ENCODE results near the gene JHY.
"Not testable (repeated sequence)": the region's sequence is repeated elsewhere in the genome, so short reads cannot be mapped to it uniquely, and the experiment has no call there.

Gene JHY

DNA sequence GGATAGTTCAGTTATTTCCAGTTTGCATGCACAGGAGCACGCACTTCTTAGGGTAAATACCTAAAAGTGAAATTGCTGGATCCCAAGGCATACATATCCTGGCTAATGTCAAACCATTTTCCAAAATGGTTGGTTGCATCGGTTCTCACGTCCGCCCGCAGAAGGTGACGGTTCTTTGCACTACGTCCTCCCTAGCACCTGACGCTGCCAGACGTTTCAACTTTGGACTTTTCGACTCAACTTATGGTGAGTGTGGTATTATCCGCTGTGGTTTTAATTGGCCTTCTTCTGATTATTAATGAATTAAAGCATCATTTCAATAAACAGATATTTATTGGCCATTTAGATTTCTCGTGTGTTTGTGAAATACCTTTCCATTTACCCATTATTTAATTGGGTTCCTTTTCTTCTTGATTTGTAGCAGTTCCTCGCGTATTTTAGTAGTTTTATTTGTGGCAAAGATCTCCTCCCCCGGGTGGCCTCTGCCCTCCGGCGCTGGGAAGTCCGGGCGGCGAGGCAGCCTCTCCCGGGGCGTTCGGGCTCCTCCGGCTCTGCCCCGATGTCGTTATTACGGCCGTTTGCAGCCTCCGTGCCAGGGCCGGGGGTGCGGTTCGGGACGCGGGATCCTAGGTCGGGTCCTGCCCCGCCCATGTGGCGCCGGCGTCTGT lies at the start of gene JHY:
JHY (plus strand) TSS at position 571 of the 668 bp plus-strand sequence. CDS start 3,091 bp downstream, outside the sequence.
- no peak for FAIRE-seq

DNA sequence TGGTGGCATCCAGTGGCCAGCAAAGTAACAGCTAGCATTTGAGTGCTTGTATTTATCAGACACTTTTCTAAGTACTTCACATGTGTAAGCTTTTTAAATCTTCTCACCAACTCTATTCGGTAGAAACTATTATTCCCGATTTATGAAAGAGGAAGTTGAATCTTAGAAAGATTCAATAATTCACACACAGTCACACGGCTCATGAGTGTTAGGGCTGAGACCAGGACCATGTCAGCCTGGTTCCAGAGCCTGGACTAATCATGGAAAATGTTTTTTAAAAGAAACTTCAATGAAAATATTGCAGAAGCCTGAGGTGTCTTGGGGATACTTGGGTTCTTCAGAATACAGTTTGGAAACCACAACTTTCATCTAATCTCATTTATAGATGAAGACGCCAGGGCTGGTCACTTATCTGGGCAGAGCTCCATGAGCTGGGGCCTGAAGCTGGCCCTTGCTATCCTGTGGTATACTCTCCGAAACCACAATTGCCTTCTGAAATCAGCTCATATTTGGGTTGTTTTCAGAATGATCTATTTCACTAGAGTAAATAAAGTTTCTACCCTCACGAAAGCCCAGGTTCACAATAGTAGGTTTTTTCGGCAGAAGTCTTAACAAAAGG lies 48.6 kb upstream of the JHY start:
- no peak for FAIRE-seq

DNA sequence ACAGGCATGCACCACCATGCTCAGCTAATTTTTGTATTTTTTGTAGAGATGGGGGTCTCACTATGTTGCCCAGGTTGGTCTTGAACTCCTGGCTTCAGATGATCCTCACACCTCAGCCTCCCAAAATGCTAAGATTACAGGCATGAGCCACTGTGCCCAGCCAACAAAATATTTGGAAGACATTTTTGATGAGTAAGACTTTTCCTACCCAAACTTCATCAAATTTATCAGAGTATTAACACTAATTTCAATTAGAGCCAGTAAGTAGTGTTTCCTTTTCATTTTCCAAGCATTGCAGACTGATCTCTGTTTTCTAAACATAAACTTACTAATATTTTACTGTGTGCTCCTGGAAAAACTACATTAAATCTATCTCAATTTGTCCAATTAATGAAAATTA lies 45.6 kb upstream of the JHY start:
- FAIRE-seq: no peak

DNA sequence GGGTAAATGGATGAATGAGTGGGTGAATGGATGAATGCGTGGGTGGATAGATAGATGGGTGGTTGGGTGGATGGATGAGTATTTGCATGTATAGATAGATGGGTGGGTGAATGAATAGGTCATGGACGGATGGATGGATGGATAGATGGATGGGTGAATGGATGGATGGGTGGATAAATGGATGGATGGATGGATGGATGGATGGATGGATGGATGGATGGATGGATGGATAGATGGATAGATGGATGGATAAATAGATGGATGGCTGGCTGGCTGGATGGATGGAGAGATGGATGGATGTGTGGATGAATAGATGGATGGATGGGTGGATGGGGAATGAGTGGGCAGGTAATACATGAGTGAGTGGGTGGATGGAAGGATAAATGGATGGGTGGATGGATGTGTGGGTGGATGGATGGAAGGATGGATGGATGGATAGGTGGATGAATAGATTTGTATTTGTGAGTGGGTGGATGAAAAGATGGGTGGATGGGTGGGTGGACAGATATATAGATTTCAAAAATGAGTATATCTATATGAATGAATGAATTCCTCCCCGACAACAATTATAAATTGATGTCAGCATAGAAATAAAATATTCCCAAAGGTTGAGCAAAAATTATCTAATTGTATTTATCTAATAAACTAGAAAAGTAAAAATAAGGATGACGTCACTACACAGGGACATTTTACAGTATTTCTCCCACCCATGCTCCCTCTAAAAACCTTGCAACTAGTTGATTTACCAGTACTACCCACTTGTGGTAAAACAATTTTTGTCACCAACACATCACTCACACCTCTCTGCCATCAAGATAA lies 44.8 kb upstream of the JHY start:
- FAIRE-seq: no peak

DNA sequence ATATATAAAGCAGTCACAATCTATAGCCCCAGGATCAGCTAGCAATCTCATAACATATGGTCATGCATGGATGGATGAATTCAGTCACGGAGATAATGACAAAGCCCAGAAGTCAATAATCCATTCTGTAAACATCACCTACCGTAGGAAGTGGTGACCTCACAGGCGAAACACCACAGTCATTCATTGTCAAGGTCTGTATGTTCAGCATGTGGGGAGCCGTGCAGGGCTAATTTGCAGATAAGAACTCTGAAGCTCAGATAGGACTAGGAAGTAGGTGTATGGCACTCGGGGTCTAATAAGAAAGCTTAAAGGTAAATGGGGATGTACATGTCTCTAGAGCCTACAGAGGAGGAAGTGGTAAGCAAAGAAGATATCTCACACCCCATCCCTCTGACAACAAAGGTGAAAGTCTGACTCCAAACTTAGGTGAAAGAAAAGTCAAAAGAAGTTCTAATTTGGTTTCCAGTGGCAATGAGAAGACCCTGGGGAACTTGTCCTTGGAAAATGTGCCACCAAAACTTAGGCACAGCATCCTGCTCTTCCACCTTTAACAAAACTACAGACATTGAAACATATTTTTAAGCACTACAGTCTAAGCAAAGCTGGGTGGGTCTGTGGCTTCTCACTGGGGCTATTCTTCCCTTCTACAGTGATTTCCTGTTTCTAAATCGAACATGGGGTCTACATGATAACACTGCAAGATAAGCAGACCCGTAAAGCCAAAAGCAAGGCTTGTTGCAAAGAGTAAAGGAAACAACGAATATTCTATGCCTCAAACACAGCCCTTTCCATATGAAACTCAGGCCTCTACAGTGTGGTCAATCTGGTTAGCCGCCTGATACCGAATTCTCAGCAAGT lies 39.0 kb upstream of the JHY start:
- no peak for FAIRE-seq

DNA sequence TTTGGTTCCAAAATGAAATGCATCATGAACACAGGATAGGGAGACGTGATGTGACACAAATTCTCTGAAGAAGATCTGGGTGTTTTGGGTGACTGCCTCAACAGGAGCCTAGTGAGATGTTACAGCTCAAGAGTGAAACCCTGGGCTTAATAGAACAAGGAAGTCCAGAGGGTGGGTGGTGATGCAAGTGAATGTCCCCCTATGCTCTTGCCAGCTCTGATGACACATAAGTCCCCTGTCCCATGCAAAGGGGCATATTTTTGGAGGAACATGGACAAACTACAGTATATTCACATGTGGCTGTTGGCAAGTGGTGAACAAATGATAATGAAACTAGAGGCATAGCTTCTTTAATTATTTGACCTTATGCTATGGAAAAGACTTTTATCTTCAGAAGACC lies 35.1 kb upstream of the JHY start:
- no peak for FAIRE-seq

DNA sequence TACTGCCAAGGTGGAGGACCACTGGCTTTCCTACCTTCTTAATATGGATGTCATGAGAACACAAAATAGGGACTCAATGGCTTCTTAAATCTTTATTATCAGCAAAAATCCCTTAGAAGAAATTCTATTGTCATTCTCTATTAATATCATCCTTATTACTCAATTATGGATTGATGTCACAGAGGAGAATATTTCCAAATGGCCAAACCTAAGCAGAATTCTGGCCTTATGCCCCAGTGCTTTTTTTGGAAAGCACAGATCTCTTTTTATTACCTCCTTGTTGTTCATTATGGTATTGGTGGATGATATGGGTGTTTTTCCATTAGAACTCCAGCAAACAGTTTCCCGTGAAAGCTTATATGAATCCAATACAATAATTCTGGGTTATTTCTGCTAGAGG lies 34.4 kb upstream of the JHY start:
- FAIRE-seq: no peak

DNA sequence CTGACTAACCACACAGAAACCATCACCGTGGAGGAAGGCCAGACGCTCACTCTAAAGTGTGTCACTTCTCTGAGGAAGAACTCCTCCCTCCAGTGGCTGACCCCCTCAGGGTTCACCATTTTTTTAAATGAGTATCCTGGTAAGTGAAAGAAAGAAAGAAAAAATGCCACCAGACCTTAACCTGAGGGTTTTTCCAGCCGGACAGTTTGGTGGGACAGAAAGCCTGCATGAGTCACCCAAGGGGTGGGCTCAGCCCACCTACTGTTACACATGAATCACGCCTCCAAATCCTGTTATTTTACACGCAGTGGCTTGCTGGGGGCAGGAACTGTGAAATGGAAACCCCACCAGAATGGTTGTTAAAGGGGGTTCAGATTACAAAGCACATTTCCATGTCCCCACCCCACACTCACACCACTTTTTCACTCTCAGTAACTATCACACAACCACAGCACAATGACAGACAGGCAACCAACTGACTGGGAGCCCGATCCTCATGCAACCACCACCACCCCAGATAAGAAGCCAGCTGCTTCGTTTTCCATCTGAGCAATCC lies 32.4 kb upstream of the JHY start:
- no peak for FAIRE-seq

DNA sequence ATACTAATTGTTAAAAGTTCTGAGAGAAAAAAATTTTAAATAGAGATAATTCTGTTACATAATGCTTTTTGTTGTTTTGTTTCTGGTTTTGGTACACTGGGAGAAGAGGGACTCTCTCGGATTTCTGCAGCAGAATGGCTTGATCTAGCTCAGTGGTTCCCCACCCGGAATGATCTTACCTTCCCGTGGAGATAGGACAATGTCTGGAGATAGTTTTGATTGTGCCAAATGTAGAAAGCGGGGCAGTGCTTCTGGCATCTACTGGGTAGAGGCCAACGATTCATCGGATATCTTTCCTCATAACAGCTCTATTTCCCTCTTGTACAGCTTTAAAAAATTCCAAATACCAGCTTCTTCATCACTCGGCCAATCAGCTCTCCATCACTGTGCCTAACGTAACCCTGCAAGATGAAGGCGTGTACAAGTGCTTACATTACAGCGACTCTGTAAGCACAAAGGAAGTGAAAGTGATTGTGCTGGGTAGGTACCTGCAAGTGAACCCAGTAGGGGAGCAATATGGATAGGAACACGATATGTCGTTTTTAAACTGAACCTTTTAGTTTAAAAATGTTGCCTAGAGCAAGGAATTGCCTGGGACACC lies 31.1 kb upstream of the JHY start:
- no peak for FAIRE-seq

DNA sequence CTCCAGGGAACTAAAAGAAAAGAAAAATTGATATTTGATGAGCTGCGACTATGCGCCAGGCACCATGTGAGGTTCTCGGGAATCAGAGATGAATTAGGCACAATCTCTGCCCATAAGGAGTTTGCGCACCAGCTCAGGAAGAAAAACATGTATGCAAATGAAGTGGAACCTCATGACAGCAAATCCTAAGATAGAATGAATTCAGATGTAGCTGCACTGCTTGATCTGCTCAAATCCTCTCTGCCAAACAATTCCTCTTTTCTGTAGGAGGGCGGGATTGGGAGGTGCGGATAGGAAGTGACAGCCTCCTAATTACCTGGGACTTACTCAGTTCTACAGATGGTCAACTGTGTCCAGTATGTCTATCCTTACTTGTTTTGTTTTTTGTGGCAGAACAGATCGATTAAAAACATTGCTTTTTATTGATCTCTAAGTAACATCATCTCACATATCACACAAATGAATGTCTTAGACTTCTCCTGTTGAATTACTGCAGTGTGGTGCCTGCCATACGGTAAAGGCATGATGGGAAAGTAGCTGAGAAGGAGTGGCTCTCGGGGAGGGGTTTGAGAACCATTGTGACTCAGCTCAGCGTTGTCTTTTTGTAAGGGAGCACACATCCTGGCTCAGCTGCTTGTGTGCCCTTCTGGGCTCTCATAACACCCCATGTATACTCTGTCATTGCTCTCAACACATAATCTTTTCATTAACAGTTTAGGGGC lies 30.3 kb upstream of the JHY start:
- FAIRE-seq: no peak

DNA sequence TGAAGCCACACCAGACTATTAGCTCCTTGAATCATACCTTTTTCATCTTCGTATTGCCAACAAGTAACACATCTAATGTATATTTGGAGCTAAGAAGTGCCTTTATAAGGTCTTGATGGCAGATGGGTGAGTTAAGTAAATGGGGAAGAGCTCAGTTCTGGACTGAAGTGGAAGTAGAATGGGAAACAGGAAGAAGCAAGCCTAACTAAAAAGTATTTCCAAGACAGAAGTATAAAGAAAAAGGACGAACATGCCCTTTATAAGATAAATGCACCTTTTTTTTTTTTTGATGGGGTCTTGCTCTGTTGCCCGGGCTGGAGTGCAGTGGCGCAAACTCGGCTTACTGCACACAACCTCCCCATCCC lies 29.8 kb upstream of the JHY start:
- FAIRE-seq: no peak

DNA sequence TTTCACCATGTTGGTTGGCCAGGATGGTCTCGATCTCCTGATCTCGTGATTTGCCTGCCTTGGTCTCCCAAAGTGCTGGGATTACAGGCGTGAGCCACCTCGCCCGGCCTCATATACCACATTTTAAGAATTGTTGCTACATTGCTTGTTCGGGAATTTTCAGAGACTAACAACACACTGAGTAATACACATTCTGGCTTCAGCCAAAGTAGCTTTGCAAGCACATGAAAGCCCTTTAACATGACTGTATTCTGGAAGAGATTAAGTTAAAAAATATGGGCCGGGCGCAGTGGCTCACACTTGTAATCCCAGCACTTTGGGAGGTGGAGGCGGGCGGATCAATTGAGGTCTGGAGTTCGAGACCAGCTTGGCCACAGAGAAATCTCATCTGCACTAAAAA lies 29.3 kb upstream of the JHY start:
- no peak for FAIRE-seq

DNA sequence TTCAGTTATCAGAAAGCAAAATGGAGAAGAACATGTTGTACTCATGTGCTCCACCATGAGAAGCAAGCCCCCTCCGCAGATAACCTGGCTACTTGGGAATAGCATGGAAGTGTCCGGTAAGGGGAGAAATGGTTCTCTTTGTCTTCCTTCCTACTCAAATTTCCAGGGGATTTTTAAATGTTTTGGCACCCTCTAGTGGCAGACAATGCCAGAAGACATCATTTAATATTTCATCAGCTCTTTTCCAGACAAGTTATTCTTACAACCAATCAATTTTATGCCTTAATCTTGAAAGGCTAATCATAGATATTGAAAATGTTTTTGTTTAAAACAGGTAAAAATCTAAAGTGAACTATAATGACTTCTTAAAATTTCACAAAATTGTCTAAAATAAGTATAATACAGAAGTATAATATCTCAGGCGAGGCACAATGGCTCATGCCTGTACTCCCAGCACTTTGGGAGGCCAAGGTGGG lies 28.6 kb upstream of the JHY start:
- peak; percentile 99 for FAIRE-seq

DNA sequence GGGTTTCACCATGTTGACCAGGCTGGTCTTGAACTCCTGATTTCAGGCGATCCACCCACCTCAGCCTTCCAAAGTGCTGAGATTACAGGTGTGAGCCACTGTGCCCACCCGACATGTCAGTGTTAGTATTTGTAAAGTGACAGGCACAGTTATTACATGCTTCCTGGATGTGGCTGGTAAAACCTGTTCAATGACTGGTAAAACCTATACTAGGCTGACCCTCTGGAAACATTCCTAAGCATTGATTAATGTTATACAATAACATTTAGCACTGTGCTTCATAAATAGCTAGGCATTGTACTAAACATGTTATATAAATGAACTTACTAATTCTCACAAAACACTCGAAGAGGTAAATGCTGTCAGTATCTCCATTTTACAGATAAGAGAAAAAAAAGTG lies 20.9 kb upstream of the JHY start:
- no peak for FAIRE-seq

DNA sequence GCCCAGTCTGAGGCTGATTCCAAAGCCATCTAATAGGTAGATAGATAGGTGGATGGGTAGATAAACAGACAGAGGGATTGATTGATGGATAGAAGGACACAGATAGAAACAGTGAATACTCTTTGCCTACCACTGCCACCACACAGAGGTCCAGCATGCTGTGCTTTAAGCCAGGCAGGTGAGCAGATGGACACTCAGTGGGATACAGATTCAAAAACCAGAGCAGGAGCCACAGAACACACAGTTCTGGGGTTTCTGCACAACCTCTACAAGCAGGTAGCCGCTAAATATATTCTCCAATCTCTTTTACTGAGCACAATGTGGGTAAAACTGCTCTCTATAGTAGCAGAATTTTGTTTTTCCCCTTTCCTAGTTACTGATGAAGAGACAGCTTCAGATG lies 20.5 kb upstream of the JHY start:
- FAIRE-seq: no peak

DNA sequence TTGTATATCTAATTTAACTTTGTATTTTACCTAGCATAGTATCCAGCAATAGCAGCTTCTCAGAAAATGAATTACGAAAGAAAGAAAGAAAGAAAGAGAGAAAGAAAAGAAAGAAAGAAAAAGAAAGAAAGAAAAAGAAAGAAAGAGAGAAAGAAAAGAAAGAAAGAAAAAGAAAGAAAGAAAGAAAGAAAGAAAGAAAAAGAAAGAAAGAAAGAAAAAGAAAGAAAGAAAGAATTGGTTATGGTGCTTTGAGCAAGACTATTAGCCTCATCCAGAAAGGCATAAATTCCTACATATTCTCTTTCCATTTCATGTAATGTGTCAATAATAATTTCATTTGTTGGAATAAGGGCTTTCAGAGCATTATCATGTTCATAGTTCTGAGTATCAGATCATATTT lies 19.4 kb upstream of the JHY start:
- FAIRE-seq: not testable (repeated sequence)

DNA sequence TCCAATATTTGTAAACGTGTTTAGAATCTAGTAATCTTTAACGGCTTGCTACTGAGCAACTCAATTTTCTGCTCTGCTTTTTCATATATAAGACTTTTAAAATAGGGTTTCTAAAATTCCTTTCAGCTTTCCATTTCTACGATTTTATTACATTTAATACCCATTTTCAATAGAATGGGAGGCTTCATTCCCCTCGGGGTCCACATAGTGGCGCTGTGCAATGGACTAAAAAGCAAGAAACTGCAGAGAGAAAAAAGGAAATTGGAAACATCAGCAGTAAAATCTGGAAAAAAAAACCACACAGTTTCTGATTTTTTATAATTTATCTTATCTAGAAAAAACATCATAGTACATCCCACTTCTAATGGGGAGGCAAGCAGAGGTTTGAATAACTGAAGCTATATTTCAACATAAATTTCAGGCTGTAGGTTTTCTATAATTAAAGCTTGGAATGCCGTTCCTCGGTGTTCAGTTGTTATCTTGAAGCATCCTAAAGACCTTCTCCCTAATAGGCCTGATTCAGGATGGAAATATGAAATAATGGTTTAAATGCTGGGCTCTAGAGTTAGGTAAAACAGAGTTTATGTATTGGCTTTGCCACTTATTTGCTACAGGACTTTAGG lies 18.7 kb upstream of the JHY start:
- peak; percentile 47 for FAIRE-seq

DNA sequence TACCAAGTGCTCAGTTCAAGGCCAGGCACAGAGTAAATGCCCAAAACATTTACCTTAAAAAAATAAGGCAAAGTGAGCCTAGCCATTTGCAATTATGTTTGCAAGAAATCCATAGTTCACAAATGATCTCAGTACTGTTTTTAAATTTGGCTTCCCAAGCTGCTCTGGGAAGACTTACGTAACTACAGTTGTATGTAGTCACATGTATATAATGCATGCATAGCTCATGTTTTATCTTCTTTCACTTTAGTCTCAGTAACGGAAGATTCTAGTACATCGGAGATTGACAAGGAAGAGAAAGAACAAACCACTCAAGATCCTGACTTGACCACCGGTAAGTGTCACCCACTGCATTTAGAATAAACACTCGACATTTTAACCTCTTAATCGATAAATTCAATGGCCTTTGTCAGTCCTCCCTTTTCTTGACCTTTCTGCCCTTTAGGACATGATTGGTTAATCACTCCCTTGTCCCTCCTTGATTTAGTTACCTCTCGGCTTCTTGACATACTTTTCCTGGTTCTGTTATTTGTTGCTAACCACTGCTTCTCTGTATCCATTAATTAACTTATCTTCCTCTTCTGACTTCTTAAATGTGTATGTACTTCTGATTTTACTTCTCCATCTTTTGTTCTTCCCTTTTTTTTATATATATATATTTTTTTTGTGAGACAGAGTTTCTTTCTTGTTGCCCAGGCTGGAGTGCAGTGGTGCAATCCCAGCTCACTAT lies 18.0 kb upstream of the JHY start:
- no peak for FAIRE-seq

DNA sequence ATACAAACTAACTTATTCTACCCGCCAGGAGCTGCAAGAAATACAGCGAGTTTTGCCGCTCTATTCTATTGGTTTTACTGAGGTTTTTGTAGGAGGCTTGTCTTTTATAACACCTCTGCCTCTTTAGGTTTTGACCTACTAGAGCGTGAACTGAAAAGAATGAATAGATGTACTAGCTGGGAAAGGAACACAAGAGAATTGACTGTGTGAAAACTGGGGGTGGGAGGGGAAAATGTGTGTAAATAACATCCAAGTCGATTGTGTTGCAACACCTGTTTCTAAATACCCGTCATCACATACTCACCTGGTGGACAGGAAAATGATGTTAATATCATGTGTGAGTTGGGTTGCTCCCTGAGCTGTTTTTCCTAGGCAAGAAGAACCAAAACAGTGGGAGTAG lies 12.9 kb upstream of the JHY start:
- no peak for FAIRE-seq

DNA sequence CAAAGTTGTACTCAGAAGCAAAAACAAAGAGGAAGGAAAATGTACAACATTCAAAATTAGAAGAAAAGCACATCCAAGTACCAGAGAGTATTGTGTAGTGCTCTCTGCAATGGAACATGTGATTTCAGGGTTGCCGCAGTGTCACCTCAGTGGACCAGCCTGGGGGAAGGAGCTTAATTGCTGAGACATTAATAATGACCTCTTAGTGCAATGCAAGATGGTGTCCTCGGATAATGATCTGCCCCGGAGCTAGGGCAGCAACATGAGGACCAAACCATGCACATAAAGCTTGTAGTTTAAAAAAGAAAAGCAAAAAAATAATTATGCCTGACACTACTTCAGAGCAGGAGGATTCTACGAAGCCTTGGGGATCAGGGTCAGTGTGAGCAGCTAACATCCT lies 11.3 kb upstream of the JHY start:
- no peak for FAIRE-seq

Data from islet of Langerhans (tissue), 1 donor.